Stimulated activated CD8-positive, alpha-beta memory T cell treated with anti-CD3 and anti-CD28 coated beads, Interleukin-7, amount 100 ng/mL, for 24 hours (primary cell): ENCODE data around the gene DYSF.

Experiments
- DNase-seq: peaks from one replicate; pipeline ENCODE4 v3.0.0-alpha.2; 2020; ENCODE audit warnings: low read depth

DYSF gene

GRCh38 chr2:71734620-71735019 is 281.3 kb downstream of the DYSF start:
- no peak for DNase-seq

GRCh38 chr2:71735676-71736075 is 282.3 kb downstream of the DYSF start:
- DNase-seq, result no peak
